ENCODE results near the gene SARNP. TPM values are rescaled to one million over a fixed set of nuclear protein-coding genes. Genes with fewer than 3 reads are reported as not detected.

The SARNP gene
- total RNA-seq, 1 experiment from 2014 or later, result 98.3 TPM

DNA sequence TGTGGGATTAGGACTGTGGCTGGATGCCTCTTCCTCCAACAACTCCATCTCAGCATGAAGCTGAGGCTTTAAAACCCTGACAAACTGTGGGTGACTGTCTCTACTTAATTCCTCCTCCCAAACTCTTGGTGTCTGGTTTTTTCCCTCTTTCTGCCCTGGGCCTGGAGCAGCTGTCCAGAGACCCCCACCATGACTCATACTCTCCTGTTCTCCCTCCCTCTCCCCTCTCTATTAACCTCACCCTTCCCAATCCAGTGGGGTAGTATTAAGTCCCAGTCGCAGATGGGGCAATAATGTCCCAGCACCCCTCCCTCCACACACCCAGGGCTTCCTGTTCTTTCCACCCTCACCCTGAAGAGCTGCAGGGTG, 13.9 kb upstream of the SARNP start (continued):
- no peak for TF ChIP-seq FOXP4 (CRISPR knock-in tag; IDR thresholded peaks at IDR 0.05)
- TF ChIP-seq, protein P1, sequence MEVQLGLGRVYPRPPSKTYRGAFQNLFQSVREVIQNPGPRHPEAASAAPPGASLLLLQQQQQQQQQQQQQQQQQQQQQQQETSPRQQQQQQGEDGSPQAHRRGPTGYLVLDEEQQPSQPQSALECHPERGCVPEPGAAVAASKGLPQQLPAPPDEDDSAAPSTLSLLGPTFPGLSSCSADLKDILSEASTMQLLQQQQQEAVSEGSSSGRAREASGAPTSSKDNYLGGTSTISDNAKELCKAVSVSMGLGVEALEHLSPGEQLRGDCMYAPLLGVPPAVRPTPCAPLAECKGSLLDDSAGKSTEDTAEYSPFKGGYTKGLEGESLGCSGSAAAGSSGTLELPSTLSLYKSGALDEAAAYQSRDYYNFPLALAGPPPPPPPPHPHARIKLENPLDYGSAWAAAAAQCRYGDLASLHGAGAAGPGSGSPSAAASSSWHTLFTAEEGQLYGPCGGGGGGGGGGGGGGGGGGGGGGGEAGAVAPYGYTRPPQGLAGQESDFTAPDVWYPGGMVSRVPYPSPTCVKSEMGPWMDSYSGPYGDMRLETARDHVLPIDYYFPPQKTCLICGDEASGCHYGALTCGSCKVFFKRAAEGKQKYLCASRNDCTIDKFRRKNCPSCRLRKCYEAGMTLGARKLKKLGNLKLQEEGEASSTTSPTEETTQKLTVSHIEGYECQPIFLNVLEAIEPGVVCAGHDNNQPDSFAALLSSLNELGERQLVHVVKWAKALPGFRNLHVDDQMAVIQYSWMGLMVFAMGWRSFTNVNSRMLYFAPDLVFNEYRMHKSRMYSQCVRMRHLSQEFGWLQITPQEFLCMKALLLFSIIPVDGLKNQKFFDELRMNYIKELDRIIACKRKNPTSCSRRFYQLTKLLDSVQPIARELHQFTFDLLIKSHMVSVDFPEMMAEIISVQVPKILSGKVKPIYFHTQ (CRISPR knock-in tag; IDR thresholded peaks at IDR 0.05), result no peak
- TF ChIP-seq SMAD3 (CRISPR knock-in tag; IDR thresholded peaks at IDR 0.05; ENCODE audit: borderline replicate concordance), result no peak
- TF ChIP-seq, protein P2, sequence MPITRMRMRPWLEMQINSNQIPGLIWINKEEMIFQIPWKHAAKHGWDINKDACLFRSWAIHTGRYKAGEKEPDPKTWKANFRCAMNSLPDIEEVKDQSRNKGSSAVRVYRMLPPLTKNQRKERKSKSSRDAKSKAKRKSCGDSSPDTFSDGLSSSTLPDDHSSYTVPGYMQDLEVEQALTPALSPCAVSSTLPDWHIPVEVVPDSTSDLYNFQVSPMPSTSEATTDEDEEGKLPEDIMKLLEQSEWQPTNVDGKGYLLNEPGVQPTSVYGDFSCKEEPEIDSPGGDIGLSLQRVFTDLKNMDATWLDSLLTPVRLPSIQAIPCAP (CRISPR knock-in tag; IDR thresholded peaks at IDR 0.05), result no peak
- TF ChIP-seq CTCF (IDR thresholded peaks at IDR 0.05), result no peak
- no peak for TF ChIP-seq ZBTB21 (CRISPR knock-in tag; IDR thresholded peaks at IDR 0.05; ENCODE audit: borderline replicate concordance)
- TF ChIP-seq KAT7 (CRISPR knock-in tag; IDR thresholded peaks at IDR 0.05; ENCODE audit: borderline replicate concordance), result no peak
- no peak for TF ChIP-seq USF2 (CRISPR knock-in tag; IDR thresholded peaks at IDR 0.05)

DNA sequence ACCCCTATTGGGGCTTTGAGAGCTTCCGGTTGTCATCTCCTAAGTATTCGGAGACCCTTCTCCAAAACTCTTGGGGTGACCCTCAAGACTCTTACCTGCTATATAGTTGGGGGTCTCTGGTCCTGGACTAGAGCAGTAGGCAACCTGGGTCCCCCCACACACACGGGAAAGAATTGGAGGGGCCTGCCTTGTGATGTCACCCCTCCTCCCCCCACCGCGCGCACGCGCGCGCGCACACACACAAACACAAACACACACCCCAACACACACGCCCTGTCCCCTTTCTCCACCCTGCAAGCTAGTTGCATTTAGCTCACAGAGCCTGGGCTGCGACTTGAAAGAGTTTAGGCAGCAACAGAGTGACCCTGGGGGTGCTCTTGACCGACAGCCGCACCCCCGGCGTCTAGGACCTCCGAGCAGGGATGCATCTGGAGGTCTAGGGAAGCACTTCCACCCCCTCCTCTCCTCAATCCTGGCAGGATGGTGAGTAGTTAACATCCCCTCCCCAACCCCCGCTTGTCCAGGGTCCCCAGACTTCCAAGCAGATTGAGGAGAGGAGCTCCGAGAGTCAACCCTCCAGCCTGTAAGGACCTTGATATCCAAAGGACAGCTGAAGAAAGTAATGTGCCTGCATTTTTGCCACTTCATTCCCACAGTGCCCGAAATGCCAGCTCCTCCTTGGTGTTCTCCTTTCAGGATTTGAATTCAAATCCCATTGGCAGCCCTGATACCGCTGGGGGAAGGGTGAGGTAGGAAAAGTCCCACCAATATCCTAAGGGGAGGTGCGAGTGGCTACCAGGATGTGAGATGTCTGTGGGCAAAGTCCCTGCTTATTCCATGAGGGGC, 13.3 kb upstream of the SARNP start:
- ATAC-seq, result peak; percentile 3
- H3K36me3 Mint-ChIP-seq, result peaks cover 2% of the 10 kb centered on the region
- peak; percentile 69 for DNase-seq (ENCODE audit: low spot score)
- no peaks in the 10 kb centered on the region for H3K9me3 Mint-ChIP-seq
- H3K27ac Mint-ChIP-seq, result peak overlapping the region; percentile 99
- H3K4me3 Mint-ChIP-seq, result peak overlapping the region; percentile 97
- CTCF ChIA-PET, result interaction anchor here (0.6 to 3.7 kb wide), 15 partner anchors 11 to 255 kb away, joined by 3 to 58 read pairs (median 5); partner anchors contain the start of genes BLOC1S1, DGKA, GDF11 and MMP19
- no peak for TF ChIP-seq E2F5 (CRISPR knock-in tag; IDR thresholded peaks at IDR 0.05)
- peak; percentile 19; the same call in 1 of the 2 replicates for TF ChIP-seq MAX (CRISPR knock-in tag; IDR thresholded peaks at IDR 0.05)
- no peak for TF ChIP-seq SOX15 (CRISPR knock-in tag; IDR thresholded peaks at IDR 0.05)
- TF ChIP-seq ETV6 (CRISPR knock-in tag; IDR thresholded peaks at IDR 0.05), result 0 out of 2 replicates have a peak, but pooled peaks have one; percentile 13
- peak; percentile 70 for TF ChIP-seq FOXK1 (CRISPR knock-in tag; IDR thresholded peaks at IDR 0.05)
- TF ChIP-seq FOXP4 (CRISPR knock-in tag; IDR thresholded peaks at IDR 0.05), result peak; percentile 33; the same call in 1 of the 2 replicates
- TF ChIP-seq ZBTB21 (CRISPR knock-in tag; IDR thresholded peaks at IDR 0.05; ENCODE audit: borderline replicate concordance), result 0 out of 2 replicates have a peak, but pooled peaks have one; percentile 20
- 0 out of 2 replicates have a peak, but pooled peaks have one; percentile 8 for TF ChIP-seq SP1 (CRISPR knock-in tag; conservative IDR thresholded peaks at IDR 0.05)
- H3K4me1 Mint-ChIP-seq, result peaks cover 33% of the 10 kb centered on the region
- no peaks in the 10 kb centered on the region for H3K27me3 Mint-ChIP-seq (ENCODE audit: low read depth)
- POLR2A ChIA-PET, result interaction anchor here (0.7 to 3.3 kb wide), 14 partner anchors 12 to 530 kb away, joined by 3 to 64 read pairs (median 4); partner anchors contain the start of genes DGKA, ESYT1, ITGA7 and MMP19

Measured in WTC11 (cell line).